ENCODE measurements around the gene ZNF331.

The ZNF331 gene

DNA sequence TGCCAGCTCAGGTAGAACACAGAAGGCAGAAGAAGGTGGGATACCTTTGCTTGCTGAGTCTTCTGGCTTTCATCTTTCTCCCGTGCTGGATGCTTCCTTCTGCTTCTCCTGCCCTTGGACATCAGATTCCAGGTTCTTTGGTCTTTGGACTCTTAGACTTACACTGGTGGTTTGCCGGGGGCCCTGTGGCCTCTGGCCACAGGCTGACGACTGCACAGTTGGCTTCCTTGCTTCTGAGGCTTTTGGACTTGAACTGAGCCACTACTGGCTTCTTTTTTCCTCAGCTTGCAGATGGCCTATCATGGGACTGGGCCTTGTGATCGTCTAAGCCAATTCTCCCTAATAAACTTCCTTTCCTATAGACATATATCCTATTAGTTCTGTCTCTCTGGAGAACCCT, 19.8 kb upstream of the ZNF331 start:
- H3K79me2 ChIP-seq (ENCODE audit: insufficient read depth, low read length) = peaks cover 5% of the 10 kb centered on the region; the same call in 1 of the 2 replicates
- no peak overlapping the region for H2AFZ ChIP-seq (ENCODE audit: low read length)
- no peaks in the 10 kb centered on the region for H3F3A ChIP-seq (ENCODE audit: low read depth)
- no peak overlapping the region for H3K4me3 ChIP-seq (ENCODE audit: low read length, poor library complexity, severe bottlenecking)
- H3K27me3 ChIP-seq (ENCODE audit: insufficient read depth, low read length, poor library complexity, severe bottlenecking) = no peaks in the 10 kb centered on the region
- no peaks in the 10 kb centered on the region for H3K36me3 ChIP-seq (ENCODE audit: insufficient read depth, low read length)
- H4K20me1 ChIP-seq (ENCODE audit: insufficient read depth, low read length, poor library complexity, severe bottlenecking) = no peaks in the 10 kb centered on the region
- TF ChIP-seq, protein P1, sequence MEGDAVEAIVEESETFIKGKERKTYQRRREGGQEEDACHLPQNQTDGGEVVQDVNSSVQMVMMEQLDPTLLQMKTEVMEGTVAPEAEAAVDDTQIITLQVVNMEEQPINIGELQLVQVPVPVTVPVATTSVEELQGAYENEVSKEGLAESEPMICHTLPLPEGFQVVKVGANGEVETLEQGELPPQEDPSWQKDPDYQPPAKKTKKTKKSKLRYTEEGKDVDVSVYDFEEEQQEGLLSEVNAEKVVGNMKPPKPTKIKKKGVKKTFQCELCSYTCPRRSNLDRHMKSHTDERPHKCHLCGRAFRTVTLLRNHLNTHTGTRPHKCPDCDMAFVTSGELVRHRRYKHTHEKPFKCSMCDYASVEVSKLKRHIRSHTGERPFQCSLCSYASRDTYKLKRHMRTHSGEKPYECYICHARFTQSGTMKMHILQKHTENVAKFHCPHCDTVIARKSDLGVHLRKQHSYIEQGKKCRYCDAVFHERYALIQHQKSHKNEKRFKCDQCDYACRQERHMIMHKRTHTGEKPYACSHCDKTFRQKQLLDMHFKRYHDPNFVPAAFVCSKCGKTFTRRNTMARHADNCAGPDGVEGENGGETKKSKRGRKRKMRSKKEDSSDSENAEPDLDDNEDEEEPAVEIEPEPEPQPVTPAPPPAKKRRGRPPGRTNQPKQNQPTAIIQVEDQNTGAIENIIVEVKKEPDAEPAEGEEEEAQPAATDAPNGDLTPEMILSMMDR (conservative IDR thresholded peaks at IDR 0.05; ENCODE audit: low read length) = no peak
- TF ChIP-seq EZH2phosphoT487 (IDR thresholded peaks at IDR 0.05; ENCODE audit: borderline replicate concordance) = no peak
- H3K4me1 ChIP-seq (ENCODE audit: insufficient read depth, low read length, poor library complexity, severe bottlenecking) = peaks cover 15% of the 10 kb centered on the region
- H3K9me3 ChIP-seq (ENCODE audit: insufficient read depth, low read depth, low read length) = no peaks in the 10 kb centered on the region
- H3K4me2 ChIP-seq (ENCODE audit: low read depth, low read length, poor library complexity, severe bottlenecking) = no peak overlapping the region
- no peaks in the 10 kb centered on the region for H3K9me2 ChIP-seq (replicated peaks; ENCODE audit: low read depth, low read length)
- no peak overlapping the region for H3K9ac ChIP-seq (ENCODE audit: low read depth, low read length, poor library complexity, severe bottlenecking)

DNA sequence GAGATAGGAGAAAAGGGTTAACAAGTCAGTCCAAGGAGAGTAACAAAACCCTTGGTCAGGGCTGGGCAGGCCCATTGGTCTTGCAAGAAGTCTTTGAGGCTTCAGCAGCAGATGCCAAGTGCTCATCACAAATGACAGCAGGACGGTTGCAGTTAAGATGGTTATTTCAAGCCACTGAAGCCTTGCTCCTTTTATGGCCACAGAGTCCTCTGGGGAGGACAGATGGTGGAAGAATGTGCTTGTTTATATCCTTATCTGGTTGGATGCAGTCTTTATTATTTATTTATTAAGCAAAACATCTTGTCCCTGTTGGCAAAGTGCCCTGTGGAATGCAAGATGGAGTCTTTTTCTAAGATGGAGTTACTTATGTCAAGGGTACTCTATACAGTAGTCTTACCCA, 19.2 kb upstream of the ZNF331 start:
- Histone ChIP-seq H2AFZ (ENCODE audit: low read length) (no peak overlapping the region), H3K9me2 (replicated peaks; ENCODE audit: low read depth, low read length) (no peaks in the 10 kb centered on the region), H3K9ac (ENCODE audit: low read depth, low read length, poor library complexity, severe bottlenecking) (no peak overlapping the region), H3K4me1 (ENCODE audit: insufficient read depth, low read length, poor library complexity, severe bottlenecking) (peaks cover 15% of the 10 kb centered on the region), H3K4me2 (ENCODE audit: low read depth, low read length, poor library complexity, severe bottlenecking) (no peak overlapping the region), H3K27me3 (ENCODE audit: insufficient read depth, low read length, poor library complexity, severe bottlenecking) (no peaks in the 10 kb centered on the region), H3F3A (ENCODE audit: low read depth) (no peaks in the 10 kb centered on the region), H3K4me3 (ENCODE audit: low read length, poor library complexity, severe bottlenecking) (no peak overlapping the region), H3K36me3 (ENCODE audit: insufficient read depth, low read length) (no peaks in the 10 kb centered on the region), H3K9me3 (ENCODE audit: insufficient read depth, low read depth, low read length) (no peaks in the 10 kb centered on the region), H4K20me1 (ENCODE audit: insufficient read depth, low read length, poor library complexity, severe bottlenecking) (no peaks in the 10 kb centered on the region), H3K79me2 (ENCODE audit: insufficient read depth, low read length) (peaks cover 5% of the 10 kb centered on the region; the same call in 1 of the 2 replicates)
- TF ChIP-seq, protein P1 (conservative IDR thresholded peaks at IDR 0.05; ENCODE audit: low read length) = no peak
- no peak for TF ChIP-seq EZH2phosphoT487 (IDR thresholded peaks at IDR 0.05; ENCODE audit: borderline replicate concordance)

DNA sequence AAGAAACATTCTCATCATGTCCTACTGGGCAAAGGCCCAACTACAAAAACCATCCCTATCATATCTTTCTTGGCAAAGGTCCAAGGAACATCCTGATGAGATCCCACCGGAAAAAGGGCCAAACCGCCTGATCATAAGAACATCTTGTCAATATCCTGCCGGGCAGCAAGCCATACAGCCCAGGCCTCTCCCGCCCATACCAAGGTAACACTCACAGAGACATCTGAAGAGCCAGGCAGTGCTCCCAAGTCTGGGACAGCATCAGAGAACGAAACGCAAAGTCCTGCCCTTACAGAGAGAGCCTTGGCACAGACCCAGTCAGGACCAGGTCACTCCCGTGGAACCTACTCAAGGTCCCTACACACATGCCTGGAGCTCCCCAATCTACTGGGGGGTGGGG, 18.5 kb upstream of the ZNF331 start:
- Histone ChIP-seq H4K20me1 (ENCODE audit: insufficient read depth, low read length, poor library complexity, severe bottlenecking) (no peaks in the 10 kb centered on the region), H3K4me2 (ENCODE audit: low read depth, low read length, poor library complexity, severe bottlenecking) (no peak overlapping the region), H3K9me3 (ENCODE audit: insufficient read depth, low read depth, low read length) (no peaks in the 10 kb centered on the region), H2AFZ (ENCODE audit: low read length) (no peak overlapping the region), H3K36me3 (ENCODE audit: insufficient read depth, low read length) (no peaks in the 10 kb centered on the region), H3F3A (ENCODE audit: low read depth) (no peaks in the 10 kb centered on the region), H3K4me1 (ENCODE audit: insufficient read depth, low read length, poor library complexity, severe bottlenecking) (peaks cover 15% of the 10 kb centered on the region), H3K9me2 (replicated peaks; ENCODE audit: low read depth, low read length) (no peaks in the 10 kb centered on the region), H3K79me2 (ENCODE audit: insufficient read depth, low read length) (peaks cover 5% of the 10 kb centered on the region; the same call in 1 of the 2 replicates), H3K9ac (ENCODE audit: low read depth, low read length, poor library complexity, severe bottlenecking) (no peak overlapping the region), H3K4me3 (ENCODE audit: low read length, poor library complexity, severe bottlenecking) (no peak overlapping the region), H3K27me3 (ENCODE audit: insufficient read depth, low read length, poor library complexity, severe bottlenecking) (no peaks in the 10 kb centered on the region)
- TF ChIP-seq, protein P1 (conservative IDR thresholded peaks at IDR 0.05; ENCODE audit: low read length) = no peak
- no peak for TF ChIP-seq EZH2phosphoT487 (IDR thresholded peaks at IDR 0.05; ENCODE audit: borderline replicate concordance)

Data from Loucy (cell line).